GM13977 (cell line): Measurements from ENCODE around the gene GDPD5.

Source experiments
- DNase-seq: peaks from one replicate; pipeline ENCODE4 v3.0.0; 2012; ENCODE audit warnings: low spot score
- in situ Hi-C: fragments of 300-500 bp; cut with MboI; formaldehyde crosslinking; loops from one replicate; pipeline ENCODE4 v1.12.0; 2022; ENCODE audit warnings: low sequenced_read_pairs, low pct_unique_long_range_greater_than_20kb, mixed read lengths, inconsistent platforms; ENCODE audit not compliant: unreplicated experiment
- TF ChIP-seq, protein P1 (sequence below): IDR thresholded peaks from 2 replicates; pipeline ENCODE4 v1.5.1; 2012; ENCODE audit warnings: mild to moderate bottlenecking, control low read depth; ENCODE audit not compliant: insufficient read depth; ENCODE audit errors: extremely low read depth, missing control alignments

GDPD5 gene

DNA sequence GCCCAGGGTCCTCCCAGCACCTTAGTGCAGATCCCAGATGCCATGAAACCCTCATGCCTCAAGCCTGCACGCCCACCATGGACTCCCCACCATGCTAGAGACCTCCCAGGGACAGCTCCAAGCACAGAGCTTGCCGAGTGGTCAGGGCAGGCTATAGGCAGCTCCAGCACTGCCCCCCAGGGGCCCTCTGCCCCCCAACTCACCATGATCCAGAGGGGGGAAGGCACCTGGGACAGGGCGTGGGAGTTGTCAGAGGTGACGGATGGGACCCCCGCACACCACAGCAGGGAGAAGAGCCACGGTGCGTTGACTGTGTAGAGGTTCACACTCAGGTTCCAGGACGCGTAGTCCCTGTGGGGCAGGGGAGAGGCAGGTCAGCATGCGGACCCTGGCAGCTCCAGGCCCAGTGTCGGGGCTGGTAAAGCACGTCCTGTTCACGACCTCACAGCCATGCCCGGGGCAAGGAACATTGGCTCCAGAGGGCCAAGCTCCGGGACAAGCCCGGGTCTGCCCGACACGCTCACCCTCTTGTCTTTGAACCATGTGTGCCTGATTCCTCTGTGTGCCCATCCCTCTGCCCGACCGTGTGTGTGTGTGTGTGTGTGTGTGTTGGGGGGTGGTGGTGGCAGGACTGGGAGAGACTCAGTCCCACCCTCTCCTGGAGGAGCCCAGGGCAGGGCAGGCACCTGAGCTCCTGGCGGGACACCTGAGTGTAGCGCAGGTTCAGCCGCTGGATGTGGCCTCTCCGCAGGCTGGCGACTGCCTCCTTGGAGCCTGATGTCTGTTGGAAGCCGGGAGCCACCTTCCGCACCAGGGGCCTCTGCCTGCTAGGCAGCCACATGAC, 84.6 kb downstream of the GDPD5 start:
- DNase-seq, result no peak
- in situ Hi-C loops, result no loop called here
- TF ChIP-seq, protein P1, sequence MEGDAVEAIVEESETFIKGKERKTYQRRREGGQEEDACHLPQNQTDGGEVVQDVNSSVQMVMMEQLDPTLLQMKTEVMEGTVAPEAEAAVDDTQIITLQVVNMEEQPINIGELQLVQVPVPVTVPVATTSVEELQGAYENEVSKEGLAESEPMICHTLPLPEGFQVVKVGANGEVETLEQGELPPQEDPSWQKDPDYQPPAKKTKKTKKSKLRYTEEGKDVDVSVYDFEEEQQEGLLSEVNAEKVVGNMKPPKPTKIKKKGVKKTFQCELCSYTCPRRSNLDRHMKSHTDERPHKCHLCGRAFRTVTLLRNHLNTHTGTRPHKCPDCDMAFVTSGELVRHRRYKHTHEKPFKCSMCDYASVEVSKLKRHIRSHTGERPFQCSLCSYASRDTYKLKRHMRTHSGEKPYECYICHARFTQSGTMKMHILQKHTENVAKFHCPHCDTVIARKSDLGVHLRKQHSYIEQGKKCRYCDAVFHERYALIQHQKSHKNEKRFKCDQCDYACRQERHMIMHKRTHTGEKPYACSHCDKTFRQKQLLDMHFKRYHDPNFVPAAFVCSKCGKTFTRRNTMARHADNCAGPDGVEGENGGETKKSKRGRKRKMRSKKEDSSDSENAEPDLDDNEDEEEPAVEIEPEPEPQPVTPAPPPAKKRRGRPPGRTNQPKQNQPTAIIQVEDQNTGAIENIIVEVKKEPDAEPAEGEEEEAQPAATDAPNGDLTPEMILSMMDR, result no peak

DNA sequence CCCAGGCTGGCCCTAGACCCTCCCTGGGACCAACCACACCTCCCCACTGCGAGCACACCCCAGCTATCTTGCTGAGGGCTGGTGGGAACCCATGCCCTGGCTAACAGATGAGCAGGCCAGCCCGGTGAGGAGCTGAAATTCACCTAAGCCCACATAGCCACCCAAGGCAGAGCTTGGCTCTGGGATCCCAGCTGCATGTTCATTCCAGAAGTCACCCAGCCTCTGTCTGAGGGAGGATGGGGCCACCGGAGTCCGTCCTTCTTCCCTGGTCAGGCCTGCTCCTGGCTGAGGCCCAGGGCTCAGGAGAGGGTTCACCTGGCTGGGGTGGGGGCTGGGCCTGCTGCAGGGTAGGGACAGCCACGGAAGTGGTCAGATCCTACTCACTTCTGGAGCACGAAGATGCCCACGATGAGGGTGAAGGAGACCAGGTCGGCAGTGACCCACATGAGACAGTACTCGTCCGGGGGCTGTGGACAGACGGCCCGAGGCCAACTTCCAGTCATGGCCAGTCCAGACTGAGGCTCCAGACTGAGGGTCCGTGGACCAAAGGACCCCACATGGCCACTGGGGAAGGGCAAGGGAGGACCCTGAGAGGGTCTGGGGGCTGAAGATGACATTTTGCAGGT, 86.1 kb downstream of the GDPD5 start:
- TF ChIP-seq, protein P1, result no peak
- in situ Hi-C loops, result no loop called here
- no peak for DNase-seq

GRCh38 chr11:75439026-75439425, 86.7 kb downstream of the GDPD5 start:
- in situ Hi-C loops, result no loop called here
- TF ChIP-seq, protein P1, result no peak
- DNase-seq, result no peak

GRCh38 chr11:75437966-75438659, 87.6 kb downstream of the GDPD5 start:
- in situ Hi-C loops, result no loop called here
- TF ChIP-seq, protein P1, result no peak
- DNase-seq, result no peak

GRCh38 chr11:75436806-75437205, 88.9 kb downstream of the GDPD5 start:
- in situ Hi-C loops, result no loop called here
- TF ChIP-seq, protein P1, result no peak

GRCh38 chr11:75435571-75435925, 90.2 kb downstream of the GDPD5 start:
- DNase-seq, result no peak
- in situ Hi-C loops, result no loop called here
- TF ChIP-seq, protein P1, result no peak

More at GRCh38 chr11:75436806-75437205, 88.9 kb downstream of the GDPD5 start:
- DNase-seq, result no peak
